ENCODE measurements around the gene LONP2.

- TF ChIP-seq CTCF (IDR thresholded peaks at IDR 0.05) (no peak), POLR2A (IDR thresholded peaks at IDR 0.05; ENCODE audit: low read depth) (no peak), POLR2AphosphoS5 (IDR thresholded peaks at IDR 0.05) (no peak)
Observed at GRCh38 chr16:48356633-48357376, 112.7 kb downstream of the LONP2 start.

All from esophagus muscularis mucosa (tissue), 3 donors.